GM12878 (cell line): ENCODE data around the gene MEAF6. TPM values are rescaled to one million over a fixed set of nuclear protein-coding genes. Genes with fewer than 3 reads are reported as not detected.

Experiments
- ATAC-seq: fragments of 200-7000 bp; cut with Tn5 transposase; 3 replicates; pipeline ENCODE4 v1.9.1; 2020; ENCODE audit warnings: mild to moderate bottlenecking, moderate library complexity
- BruUV-seq: library from RNA; stranded (reverse); fragments of 400-500 nt; replicated peaks from 2 replicates; lab custom pipeline; 2021; lab: Mats Ljungman, UMichigan
- CTCF ChIA-PET: fragments of 300-600 bp; sonication (Branson Sonifier 250); formaldehyde crosslinking; extraction: SDS; loops from one replicate; lab custom pipeline; 2021; ENCODE audit warnings: inconsistent platforms; lab: Yijun Ruan, JAX
- POLR2A ChIA-PET: fragments of 350-600 bp; formaldehyde crosslinking; extraction: SDS; loops from one replicate; lab custom pipeline; 2021; ENCODE audit warnings: inconsistent platforms; lab: Charles Lee
- RAD21 ChIA-PET: fragments of 300-600 bp; sonication (Branson Sonifier 250); formaldehyde crosslinking; loops from one replicate; lab custom pipeline; 2023; ENCODE audit warnings: antibody characterized with exemption; ENCODE audit not compliant: unreplicated experiment; lab: Charles Lee
- SMC1A ChIA-PET: fragments of 300-600 bp; sonication (Branson Sonifier 250); formaldehyde crosslinking; loops from one replicate; lab custom pipeline; 2023; ENCODE audit not compliant: unreplicated experiment, uncharacterized antibody; lab: Charles Lee
- DNase-seq: peaks from one replicate; pipeline ENCODE4 v3.0.0-alpha.2; 2011; ENCODE audit warnings: low read depth, low spot score
- FAIRE-seq: peaks from 3 replicates; lab custom pipeline; 2011; peaks lifted over from hg19 to GRCh38; lab: Jason Lieb, UNC
- H2AFZ ChIP-seq: 2 replicates; pipeline ENCODE4 v1.6.0; 2011; ENCODE audit warnings: low read depth, low read length, control low read depth; ENCODE audit not compliant: control insufficient read depth
- H3K27ac ChIP-seq: 2 replicates; pipeline ENCODE4 v1.5.1; 2011; ENCODE audit warnings: control low read depth; ENCODE audit not compliant: control insufficient read depth, insufficient read depth
- H3K27me3 ChIP-seq, 2 experiments: replicated peaks in 1 of 2; 2 replicates each; pipeline versions ENCODE4 v1.6.0 to v1.6.1; 2011; ENCODE audit warnings: low read length in 1 of 2; ENCODE audit not compliant: control insufficient read depth in 2 of 2, insufficient read depth in 2 of 2
- H3K36me3 ChIP-seq, 2 experiments: 2 replicates each; pipeline ENCODE4 v1.5.1; 2011; ENCODE audit warnings: low read length in 1 of 2; ENCODE audit not compliant: control insufficient read depth in 2 of 2, insufficient read depth in 2 of 2
- H3K4me1 ChIP-seq: 2 replicates; pipeline ENCODE4 v1.6.1; 2011; ENCODE audit warnings: mild to moderate bottlenecking, low read length, moderate library complexity, mixed read lengths; ENCODE audit not compliant: control insufficient read depth, insufficient read depth
- H3K4me2 ChIP-seq: 2 replicates; pipeline ENCODE4 v1.6.0; 2011; ENCODE audit warnings: control low read depth; ENCODE audit not compliant: control insufficient read depth, insufficient read depth
- H3K4me3 ChIP-seq: fragments of 200-600 bp; sonication (generic); 2 replicates; pipeline ENCODE4 v1.5.1; 2016
- H3K79me2 ChIP-seq: 2 replicates; pipeline ENCODE4 v1.6.0; 2011; ENCODE audit warnings: low read length; ENCODE audit not compliant: control insufficient read depth, insufficient read depth
- H3K9ac ChIP-seq: 2 replicates; pipeline ENCODE4 v1.8.0; 2011; ENCODE audit warnings: low read length, control low read depth, mixed read lengths; ENCODE audit not compliant: control insufficient read depth, insufficient read depth
- H3K9me3 ChIP-seq: replicated peaks from 3 replicates; pipeline ENCODE4 v1.5.1; 2011; ENCODE audit warnings: mild to moderate bottlenecking, low read length; ENCODE audit not compliant: control insufficient read depth, insufficient read depth
- H4K20me1 ChIP-seq: 2 replicates; pipeline ENCODE4 v1.6.0; 2011; ENCODE audit not compliant: control insufficient read depth, insufficient read depth
- CEBPB ChIP-seq, 2 experiments: fragments of 150-350 bp in 1 of 2; IDR thresholded peaks; 2 replicates each; pipeline ENCODE4 v1.6.1; 2012 to 2014; ENCODE audit warnings: low read depth in 2 of 2, low read length in 2 of 2, borderline replicate concordance in 1 of 2, inconsistent platforms in 1 of 2
- CHD4 ChIP-seq: fragments of 200-600 bp; sonication (generic); IDR thresholded peaks from 2 replicates; pipeline ENCODE4 v1.6.1; 2016; ENCODE audit warnings: mild to moderate bottlenecking
- CREM ChIP-seq: IDR thresholded peaks from 2 replicates; pipeline ENCODE4 v1.6.1; 2014; ENCODE audit warnings: antibody characterized with exemption, low read depth
- GATAD2B ChIP-seq: fragments of 450-650 bp; conservative IDR thresholded peaks from 2 replicates; pipeline ENCODE4 v1.6.1; 2017; ENCODE audit warnings: low read depth, mild to moderate bottlenecking, moderate library complexity
- MYB ChIP-seq: fragments of 150-350 bp; IDR thresholded peaks from 2 replicates; pipeline ENCODE4 v1.6.1; 2014; ENCODE audit warnings: mild to moderate bottlenecking, low read depth, low read length, borderline replicate concordance
- NFYB ChIP-seq: IDR thresholded peaks from 2 replicates; pipeline ENCODE4 v1.6.1; 2011; ENCODE audit warnings: low read depth, mild to moderate bottlenecking, low read length, improper control_type of control experiment, moderate library complexity; ENCODE audit not compliant: insufficient read depth
- PAX5 ChIP-seq: IDR thresholded peaks from 2 replicates; pipeline ENCODE4 v1.6.1; 2011; ENCODE audit warnings: low read depth, low read length, borderline replicate concordance
- POLR2A ChIP-seq: IDR thresholded peaks from 2 replicates; pipeline ENCODE4 v1.6.1; 2011; ENCODE audit warnings: low read depth, mild to moderate bottlenecking, low read length
- POLR2AphosphoS2 ChIP-seq: IDR thresholded peaks from 2 replicates; pipeline ENCODE4 v1.6.1; 2011; ENCODE audit warnings: low read depth, mild to moderate bottlenecking, low read length, improper control_type of control experiment, moderate library complexity
- POLR2AphosphoS5 ChIP-seq: IDR thresholded peaks from 2 replicates; pipeline ENCODE4 v1.6.1; 2011; ENCODE audit warnings: mild to moderate bottlenecking, low read length, inconsistent platforms
- POU2F2 ChIP-seq: IDR thresholded peaks from 3 replicates; pipeline ENCODE4 v1.6.1; 2011; ENCODE audit warnings: low read depth, mild to moderate bottlenecking, low read length, borderline replicate concordance
- ZNF217 ChIP-seq: fragments of 450-650 bp; IDR thresholded peaks from 2 replicates; pipeline ENCODE4 v1.6.1; 2017; ENCODE audit warnings: antibody characterized with exemption, mild to moderate bottlenecking
- WGBS: methylation state at CpG from one replicate; pipeline ENCODE4 v1.1.6; 2016; ENCODE audit warnings: low lambda C conversion rate; ENCODE audit not compliant: insufficient replicate concordance, insufficient coverage; ENCODE audit errors: missing lambda C conversion rate; 5-methylcytosine and 5-hydroxymethylcytosine counted together
- in situ Hi-C: fragments of 300-500 bp; cut with MboI; formaldehyde crosslinking; loops from 9 replicates; pipeline ENCODE4 v1.14.3; 2018; ENCODE audit warnings: mixed read lengths
- intact Hi-C: fragments of 100-400 bp; cut with micrococcal nuclease; formaldehyde crosslinking; loops from one replicate; pipeline ENCODE4 v1.14.2; 2022; ENCODE audit not compliant: unreplicated experiment
- polyA plus RNA-seq, 11 experiments: library from polyadenylated mRNA; depleted of rRNA in 4 of 11; unstranded in 6 of 11; stranded (reverse) in 5 of 11; fragments of >200 nt; fragmentation: Nextera tagmentation in 4 of 11; fragmentation: Illumina TruSeq in 1 of 11; extraction: Ambion mirVana in 4 of 11; extraction: Trizol in 1 of 11; gene quantifications; 1 replicate in 1 of 11; 2 replicates in 10 of 11; pipeline versions ENCODE4 v1.2.1 to v1.2.3, GENCODE V29; 2011 to 2016; ENCODE audit warnings: inconsistent platforms in 2 of 11, missing spikeins in 2 of 11, low read depth in 1 of 11
- total RNA-seq, 4 experiments: library from RNA; depleted of rRNA in 3 of 4; stranded (reverse); fragments of >200 nt in 3 of 4; fragmentation: Illumina TruSeq in 1 of 4; extraction: Trizol in 1 of 4; gene quantifications; 2 replicates each; pipeline versions ENCODE4 v1.2.1 to v1.2.3, GENCODE V29; 2013 to 2021
- TF ChIP-seq, protein P1 (sequence below): IDR thresholded peaks from 2 replicates; pipeline ENCODE4 v1.6.1; 2011; ENCODE audit warnings: mild to moderate bottlenecking, low read depth, low read length, moderate library complexity; ENCODE audit not compliant: insufficient replicate concordance

MEAF6 gene
- total and polyA plus RNA-seq, 10 of the 15 experiments (the other 5 are each of a cell fraction or from before 2014, with no cell fraction given): 30.8 to 75.0 (median 58.1) TPM

DNA sequence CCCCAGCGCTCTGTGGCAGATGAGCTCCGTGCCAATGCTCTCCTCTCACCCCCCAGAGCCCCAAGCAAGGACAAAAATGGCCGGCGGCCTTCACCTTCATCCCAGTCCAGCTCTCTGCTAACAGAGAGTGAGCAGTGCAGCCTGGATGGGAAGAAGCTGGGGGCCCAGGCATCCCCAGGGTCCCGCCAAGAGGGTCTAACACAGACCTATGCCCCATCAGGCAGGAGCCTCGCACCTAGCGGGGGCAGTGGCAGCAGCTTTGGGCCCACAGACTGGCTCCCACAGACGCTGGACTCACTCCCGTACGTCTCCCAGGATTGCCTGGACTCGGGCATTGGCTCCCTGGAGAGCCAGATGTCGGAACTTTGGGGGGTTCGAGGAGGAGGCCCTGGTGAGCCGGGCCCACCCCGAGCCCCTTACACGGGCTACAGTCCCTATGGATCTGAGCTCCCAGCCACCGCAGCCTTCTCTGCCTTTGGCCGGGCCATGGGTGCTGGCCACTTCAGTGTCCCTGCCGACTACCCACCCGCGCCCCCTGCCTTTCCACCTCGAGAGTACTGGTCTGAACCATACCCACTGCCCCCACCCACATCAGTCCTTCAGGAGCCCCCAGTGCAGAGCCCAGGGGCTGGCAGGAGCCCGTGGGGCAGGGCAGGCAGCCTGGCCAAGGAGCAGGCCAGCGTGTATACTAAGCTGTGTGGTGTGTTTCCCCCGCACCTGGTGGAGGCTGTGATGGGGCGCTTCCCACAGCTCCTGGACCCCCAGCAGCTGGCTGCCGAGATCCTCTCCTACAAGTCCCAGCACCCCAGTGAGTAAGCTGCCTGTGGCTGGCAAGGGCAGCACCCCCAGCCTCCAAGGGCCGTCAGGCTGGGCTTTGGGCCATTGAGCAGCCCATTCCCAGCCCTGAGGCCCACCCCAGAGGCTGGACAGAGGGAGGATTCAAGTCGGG lies 31.5 kb downstream of the MEAF6 start:
- Histone ChIP-seq H3K36me3 (peaks cover 38 to 39% of the 10 kb centered on the region in 2 experiments), H3K4me1 (peaks cover 29% of the 10 kb centered on the region), H4K20me1 (peaks cover 3% of the 10 kb centered on the region; the same call in 1 of the 2 replicates), H3K27ac (no peak overlapping the region), H3K4me3 (no peak overlapping the region), H3K9ac (no peak overlapping the region), H2AFZ (no peak overlapping the region), H3K79me2 (peaks cover 40% of the 10 kb centered on the region), H3K9me3 (no peaks in the 10 kb centered on the region), H3K4me2 (no peak overlapping the region), H3K27me3 (no peaks in the 10 kb centered on the region)
- DNase-seq (no peak), ATAC-seq (no peak), FAIRE-seq (no peak)
- intact Hi-C loops (no loop called here), in situ Hi-C loops (no loop called here)
- CTCF ChIA-PET: interaction anchor here (1.0 to 8.1 kb wide), 2 partner anchors 20 to 26 kb away, joined by 4 to 289 read pairs; no protein-coding TSS in a partner anchor
- TF ChIP-seq PAX5: no peak
- no peak for TF ChIP-seq MYB
- no peak for TF ChIP-seq GATAD2B
- TF ChIP-seq POLR2AphosphoS2: peak; percentile 24; the same call in 1 of the 2 replicates
- no peak for TF ChIP-seq CHD4
- no peak for TF ChIP-seq CREM
- peak; percentile 37; the same call in 1 of the 2 replicates for TF ChIP-seq POLR2A
- TF ChIP-seq ZNF217: no peak
- peak; percentile 35 for TF ChIP-seq POLR2AphosphoS5
- no peak for TF ChIP-seq CEBPB (IDR thresholded peaks at IDR 0.05; ENCODE audit: borderline replicate concordance in 1 of 2, low read depth in 2 of 2, low read length in 2 of 2)
- TF ChIP-seq, protein P1, sequence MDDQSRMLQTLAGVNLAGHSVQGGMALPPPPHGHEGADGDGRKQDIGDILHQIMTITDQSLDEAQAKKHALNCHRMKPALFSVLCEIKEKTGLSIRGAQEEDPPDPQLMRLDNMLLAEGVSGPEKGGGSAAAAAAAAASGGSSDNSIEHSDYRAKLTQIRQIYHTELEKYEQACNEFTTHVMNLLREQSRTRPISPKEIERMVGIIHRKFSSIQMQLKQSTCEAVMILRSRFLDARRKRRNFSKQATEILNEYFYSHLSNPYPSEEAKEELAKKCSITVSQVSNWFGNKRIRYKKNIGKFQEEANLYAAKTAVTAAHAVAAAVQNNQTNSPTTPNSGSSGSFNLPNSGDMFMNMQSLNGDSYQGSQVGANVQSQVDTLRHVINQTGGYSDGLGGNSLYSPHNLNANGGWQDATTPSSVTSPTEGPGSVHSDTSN: no peak
- no peak for TF ChIP-seq POU2F2
- no peak for TF ChIP-seq NFYB
- POLR2A ChIA-PET: no interaction called here
- RAD21 ChIA-PET: interaction anchor here (1.8 kb wide), 1 partner anchor 24 kb away, joined by 6 read pairs; no protein-coding TSS in a partner anchor
- no TSS peak for BruUV-seq
- SMC1A ChIA-PET: no interaction called here
- WGBS: 86% methylated on average over 29 of the region's 29 CpGs
